Activated naive CD4-positive, alpha-beta T cell treated with anti-CD3 and anti-CD28 coated beads for 36 hours (primary cell): Measurements from ENCODE around the gene MMGT1. TPM values are rescaled to one million over a fixed set of nuclear protein-coding genes. Genes with fewer than 3 reads are reported as not detected.

Experiments used
- CTCF ChIA-PET: fragments of 350-600 bp; sonication (Branson Sonifier 250); formaldehyde crosslinking; loops from one replicate; lab custom pipeline; 2021; ENCODE audit warnings: antibody characterized with exemption; lab: Charles Lee
- DNase-seq: peaks from one replicate; pipeline ENCODE4 v3.0.0-alpha.2; 2020
- H3K27ac Mint-ChIP-seq: one replicate; pipeline ENCODE4 v1.8.0; 2021; ENCODE audit warnings: mild to moderate bottlenecking, mixed read lengths
- H3K27me3 Mint-ChIP-seq: one replicate; pipeline ENCODE4 v1.8.0; 2021; ENCODE audit warnings: low read depth, mixed read lengths
- H3K36me3 Mint-ChIP-seq: one replicate; pipeline ENCODE4 v1.8.0; 2021; ENCODE audit warnings: low read depth, mixed read lengths
- H3K4me1 Mint-ChIP-seq: one replicate; pipeline ENCODE4 v1.8.0; 2021; ENCODE audit warnings: low read depth, mixed read lengths
- H3K4me3 Mint-ChIP-seq: one replicate; pipeline ENCODE4 v1.8.0; 2021; ENCODE audit warnings: mild to moderate bottlenecking, moderate library complexity, mixed read lengths
- H3K9me3 Mint-ChIP-seq: one replicate; pipeline ENCODE4 v1.8.0; 2021; ENCODE audit warnings: mixed read lengths
- intact Hi-C: fragments of 100-400 bp; cut with micrococcal nuclease; formaldehyde crosslinking; loops from one replicate; pipeline ENCODE4 v1.15.1; 2023
- total RNA-seq, 2 experiments: library from RNA; stranded (reverse); gene quantifications; one replicate each; pipeline ENCODE4 v1.2.3, GENCODE V29; 2021

MMGT1 gene
- total RNA-seq, 2 experiments from 2014 or later = 17.0 to 17.1 TPM

DNA sequence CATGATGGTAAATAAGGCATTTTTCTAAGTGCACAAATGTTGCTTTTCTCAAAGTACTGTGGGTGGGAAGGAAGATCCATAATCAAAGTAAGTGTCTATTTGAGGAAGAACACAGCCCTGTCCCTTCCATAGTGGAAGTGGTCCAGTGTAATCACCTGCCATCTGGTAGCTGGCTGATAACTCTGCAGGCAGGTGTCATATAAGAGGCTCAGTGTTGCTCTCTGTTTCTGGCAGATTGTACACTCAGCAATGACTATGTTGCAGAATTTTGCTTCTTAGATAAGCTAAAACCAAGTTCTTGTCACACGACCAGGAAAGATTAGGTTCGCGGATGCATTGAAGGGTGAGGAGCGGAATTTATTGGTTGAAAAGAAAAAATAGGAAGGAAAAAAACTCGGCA, 59.4 kb downstream of the MMGT1 start:
- no peaks in the 10 kb centered on the region for H3K4me1 Mint-ChIP-seq
- no peak overlapping the region for H3K27ac Mint-ChIP-seq
- CTCF ChIA-PET = no interaction called here
- DNase-seq = no peak
- no peaks in the 10 kb centered on the region for H3K36me3 Mint-ChIP-seq
- intact Hi-C loops = no loop called here
- H3K27me3 Mint-ChIP-seq = no peaks in the 10 kb centered on the region
- H3K9me3 Mint-ChIP-seq = no peaks in the 10 kb centered on the region
- H3K4me3 Mint-ChIP-seq = no peak overlapping the region

Other genes with a start within 250 kb of the MMGT1 start
- gene CT45A3, start 205.8 kb downstream of the MMGT1 start, total RNA-seq = not detected
- not detected for gene CT45A5, start 188.5 kb downstream of the MMGT1 start, total RNA-seq
- not detected for gene CT45A6, start 171.2 kb downstream of the MMGT1 start, total RNA-seq
- gene CT45A2, start 154.0 kb downstream of the MMGT1 start, total RNA-seq = not detected
- gene CT45A7, start 136.7 kb downstream of the MMGT1 start, total RNA-seq = not detected
- not detected for gene CT45A8, start 119.5 kb downstream of the MMGT1 start, total RNA-seq
- not detected for gene CT45A9, start 102.2 kb downstream of the MMGT1 start, total RNA-seq
- gene CT45A10, start 80.5 kb downstream of the MMGT1 start, total RNA-seq = not detected
- not detected for gene SAGE1, start 80.3 kb downstream of the MMGT1 start, total RNA-seq
- 10 to 100 TPM in 1 of 2 experiments, 1 to 10 TPM in 1; 9.7 to 10.0 TPM for gene SLC9A6, start 11.4 kb upstream of the MMGT1 start, total RNA-seq
- 10 to 100 TPM; 17.7 to 20.5 TPM for gene FHL1, start 173.5 kb upstream of the MMGT1 start, total RNA-seq